ENCODE results near the gene CENPV.

- TF ChIP-seq CTCF (conservative IDR thresholded peaks at IDR 0.05; ENCODE audit: low read length) (no peak), EZH2phosphoT487 (IDR thresholded peaks at IDR 0.05; ENCODE audit: borderline replicate concordance) (no peak)
Observed at GRCh38 chr17:16314859-16315258, 38.4 kb downstream of the CENPV start.
